ENCODE data around the gene MAST4. TPM values are rescaled to one million over a fixed set of nuclear protein-coding genes. Genes with fewer than 3 reads are reported as not detected.
A peak's percentile ranks its signal among the peaks of the same experiment; 100 is the strongest.
"Not testable (repeated sequence)": the region's sequence is repeated elsewhere in the genome, so short reads cannot be mapped to it uniquely, and the experiment has no call there.

Gene MAST4
- total RNA-seq, 1 experiment from 2014 or later: 6.8 TPM

- no peak for DNase-seq (ENCODE audit: low read depth)
These were observed 521.9 kb downstream of the MAST4 start for GRCh38 chr5:67118050-67118620.

- DNase-seq (ENCODE audit: low read depth): no peak
These were observed 522.8 kb downstream of the MAST4 start for GRCh38 chr5:67119010-67119409.

GRCh38 chr5:67120032-67120431, 523.8 kb downstream of the MAST4 start:
- no peak for DNase-seq (ENCODE audit: low read depth)

DNA sequence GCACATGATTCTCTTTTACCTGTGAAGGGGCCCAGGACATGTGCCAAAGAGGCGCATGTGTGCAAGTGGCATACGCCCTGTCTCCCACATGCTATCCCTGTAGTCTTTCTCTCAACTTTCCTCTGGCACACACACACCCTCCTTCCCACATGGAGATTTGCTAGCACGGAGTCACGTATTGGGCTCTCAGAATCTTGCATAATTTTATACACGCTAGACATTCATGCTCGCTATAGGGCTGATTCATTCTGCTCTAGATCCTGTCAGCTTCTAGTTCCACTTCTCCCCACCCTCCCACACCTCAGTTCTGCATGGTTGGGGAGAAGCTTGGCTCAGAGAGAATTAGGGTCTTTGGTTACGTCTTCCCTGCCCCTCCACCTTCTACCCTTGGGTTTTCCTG, 527.6 kb downstream of the MAST4 start:
- no peak for DNase-seq (ENCODE audit: low read depth)

DNA sequence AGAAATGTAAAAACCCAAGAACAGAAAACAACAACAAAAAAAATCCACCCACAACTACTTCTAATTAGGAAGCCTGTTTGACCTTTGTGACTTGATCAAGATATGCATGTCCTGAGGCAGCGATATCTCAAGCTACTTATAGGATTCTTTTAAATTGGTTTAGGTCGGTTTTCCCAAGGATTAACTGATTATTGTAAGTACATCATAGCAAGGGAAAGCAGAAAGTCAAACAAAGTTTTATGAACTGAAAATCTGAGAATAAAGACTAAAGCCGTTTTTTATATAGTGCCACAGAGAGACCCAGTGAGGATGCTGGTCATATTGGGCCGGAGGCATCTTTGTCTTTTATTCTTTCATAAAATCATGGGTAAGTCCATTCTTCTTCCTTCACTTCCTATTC, 528.4 kb downstream of the MAST4 start:
- no peak for DNase-seq (ENCODE audit: low read depth)

DNA sequence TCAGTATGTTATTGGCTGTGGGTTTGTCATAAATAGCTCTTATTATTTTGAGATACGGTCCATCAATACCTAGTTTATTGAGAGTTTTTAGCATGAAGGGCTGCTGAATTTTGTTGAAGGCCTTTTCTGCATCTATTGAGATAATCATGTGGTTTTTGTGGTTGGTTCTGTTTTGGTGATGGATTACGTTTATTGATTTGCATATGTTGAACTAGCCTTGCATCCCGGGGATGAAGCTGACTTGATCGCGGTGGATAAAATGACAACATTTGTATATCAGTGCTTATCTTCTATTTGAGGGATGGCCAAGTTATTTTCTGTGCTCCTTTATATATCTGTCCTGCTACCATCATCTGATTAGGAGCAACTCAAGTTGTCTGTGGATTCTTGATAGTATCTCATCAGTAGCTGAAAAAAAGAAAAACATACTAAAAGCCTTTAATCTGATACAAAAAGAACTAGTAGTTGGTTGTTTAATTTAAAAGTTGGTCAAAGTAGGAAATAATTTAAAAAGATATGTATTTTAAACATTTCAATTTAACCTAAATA, 531.2 kb downstream of the MAST4 start:
- not testable (repeated sequence) for DNase-seq (ENCODE audit: low read depth)

DNA sequence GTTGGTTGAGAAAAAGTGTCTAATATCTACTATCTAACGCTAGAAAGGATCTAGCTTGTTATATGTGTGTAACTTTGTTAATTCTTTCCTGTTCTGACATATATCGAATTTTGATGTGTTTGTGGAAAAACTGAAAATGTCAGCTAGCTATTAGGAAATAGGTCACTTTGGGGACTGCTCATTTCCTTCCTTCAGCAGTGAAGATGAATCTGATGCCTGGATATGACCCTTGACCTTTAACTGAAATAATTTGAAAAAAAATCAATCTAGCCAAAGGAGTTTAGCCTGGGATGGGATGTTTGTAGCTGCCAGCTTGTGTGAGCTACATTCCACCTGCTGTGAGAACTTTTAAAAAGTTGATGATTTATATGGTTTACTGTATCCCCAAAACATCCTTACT, 533.6 kb downstream of the MAST4 start:
- DNase-seq (ENCODE audit: low read depth): no peak

DNA sequence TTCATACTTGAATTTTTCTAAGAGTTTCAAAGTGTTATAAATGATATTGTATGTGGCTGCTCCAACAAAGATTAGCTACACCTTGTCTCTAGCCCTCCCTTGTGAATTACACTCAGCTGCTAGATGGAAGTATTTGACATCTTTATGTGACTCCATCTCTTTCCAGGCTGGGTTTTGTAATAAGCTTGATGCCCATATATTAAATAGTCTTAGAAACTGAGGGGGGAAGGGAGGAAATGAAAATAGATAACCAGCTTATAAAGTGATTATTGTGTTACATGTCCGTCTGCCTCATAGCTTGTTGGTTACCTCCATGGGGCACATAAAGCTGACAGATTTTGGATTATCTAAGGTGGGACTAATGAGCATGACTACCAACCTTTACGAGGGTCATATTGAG, 537.0 kb downstream of the MAST4 start:
- no peak for DNase-seq (ENCODE audit: low read depth)

- no peak for DNase-seq (ENCODE audit: low read depth)
These were observed 537.6 kb downstream of the MAST4 start for GRCh38 chr5:67133776-67134175.

DNA sequence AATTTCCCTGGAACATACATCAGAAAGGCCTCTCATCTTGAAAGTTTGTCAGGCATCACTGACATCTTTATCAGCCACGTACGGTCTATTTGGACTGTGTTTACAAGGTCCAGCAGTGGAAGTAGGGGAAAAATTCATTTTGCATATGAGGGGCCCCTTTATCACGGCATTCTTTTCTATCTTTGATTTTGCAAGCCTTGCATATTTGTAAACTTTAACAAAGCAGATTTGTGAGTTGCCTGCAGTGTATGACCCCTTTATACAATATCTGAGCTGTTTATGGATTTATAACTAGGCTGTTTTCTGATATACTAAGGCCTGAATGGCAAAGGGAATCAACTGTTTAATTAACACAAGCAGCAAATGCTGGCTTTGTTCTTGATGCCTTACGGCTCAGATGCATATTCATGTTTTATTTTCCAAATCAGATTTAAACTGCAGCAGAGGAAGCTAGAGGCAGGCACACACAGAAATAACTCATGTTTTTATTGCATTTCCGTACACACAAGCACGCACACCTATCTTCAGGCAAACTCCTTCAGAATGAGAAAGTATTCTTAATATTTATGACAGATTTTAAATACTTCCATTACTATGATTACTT, 539.3 kb downstream of the MAST4 start:
- no peak for DNase-seq (ENCODE audit: low read depth)

DNA sequence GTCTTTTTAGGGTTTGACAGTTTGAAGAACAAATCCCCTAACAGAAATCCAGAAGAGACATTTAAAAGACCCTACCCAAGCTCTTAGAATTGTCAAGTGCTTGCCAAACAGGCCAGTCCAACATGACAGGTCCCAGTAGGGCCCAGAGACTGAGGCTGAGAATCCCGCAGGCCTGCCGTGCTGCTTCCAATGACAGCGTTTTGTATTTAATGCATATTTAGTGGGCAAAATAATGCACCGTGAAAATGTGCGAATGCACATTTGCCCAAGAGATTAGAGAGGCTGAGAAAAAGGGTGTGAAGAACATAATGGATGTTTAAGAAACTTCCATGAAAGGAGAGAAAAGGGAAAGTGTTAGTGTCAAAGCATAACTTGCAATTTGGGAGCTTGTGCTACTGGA, 542.8 kb downstream of the MAST4 start:
- DNase-seq (ENCODE audit: low read depth): no peak

DNA sequence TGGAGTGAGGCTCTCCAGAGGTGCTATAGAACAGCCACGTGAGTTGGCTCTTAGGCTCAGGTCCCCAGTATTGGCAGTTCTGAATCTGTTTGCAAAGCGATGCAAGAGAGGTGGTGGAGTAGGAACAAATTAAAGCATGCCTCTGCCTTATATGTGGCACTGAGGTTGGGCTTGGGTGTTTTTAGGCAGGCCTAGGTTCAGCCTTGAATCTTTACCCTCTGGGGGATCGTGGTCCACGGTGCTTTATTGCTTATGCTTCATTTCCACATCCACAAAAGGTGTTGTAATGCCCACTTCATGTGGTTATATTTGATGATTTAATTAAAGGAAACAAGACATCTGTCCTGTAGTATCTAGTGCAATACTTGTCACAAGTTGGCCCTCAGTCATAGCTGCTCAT, 544.2 kb downstream of the MAST4 start:
- DNase-seq (ENCODE audit: low read depth): no peak

DNA sequence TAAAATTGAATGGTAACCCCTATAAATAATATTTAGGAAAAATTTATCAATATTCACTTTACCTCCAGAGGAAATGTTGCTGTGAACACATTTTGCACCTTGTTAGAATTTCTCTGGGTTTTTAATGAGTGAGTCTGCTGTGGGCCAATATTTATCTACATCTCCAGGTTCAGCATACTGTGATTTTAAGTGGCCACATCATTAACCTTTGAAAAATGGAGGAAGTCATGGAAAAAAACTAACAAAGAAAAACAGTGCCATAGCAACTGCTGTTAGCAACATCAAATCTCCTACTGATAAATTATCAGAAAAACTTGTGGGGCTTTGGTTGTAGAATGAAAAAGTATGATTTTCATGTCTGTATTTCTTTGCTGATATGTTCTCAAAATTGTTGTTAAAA, 545.5 kb downstream of the MAST4 start:
- DNase-seq (ENCODE audit: low read depth): no peak

DNA sequence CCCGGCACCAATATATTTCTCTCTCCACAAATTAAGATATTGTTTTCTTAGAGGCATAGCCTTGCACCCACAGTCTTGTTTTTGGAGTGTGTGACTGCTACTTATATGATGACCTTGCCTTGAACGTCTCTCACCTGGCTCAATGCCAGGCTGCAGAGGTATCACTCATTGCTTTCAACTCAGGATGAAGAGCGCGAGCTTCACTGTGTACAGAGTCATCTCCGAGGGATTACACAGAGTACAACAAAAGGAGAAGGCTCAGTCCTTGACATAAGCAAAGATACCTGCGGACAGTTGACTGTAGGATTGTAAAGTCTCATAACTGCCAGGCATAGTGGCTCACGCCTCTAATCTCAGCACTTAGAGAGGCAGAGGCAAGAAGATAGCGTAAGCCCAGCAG, 546.6 kb downstream of the MAST4 start:
- no peak for DNase-seq (ENCODE audit: low read depth)

DNA sequence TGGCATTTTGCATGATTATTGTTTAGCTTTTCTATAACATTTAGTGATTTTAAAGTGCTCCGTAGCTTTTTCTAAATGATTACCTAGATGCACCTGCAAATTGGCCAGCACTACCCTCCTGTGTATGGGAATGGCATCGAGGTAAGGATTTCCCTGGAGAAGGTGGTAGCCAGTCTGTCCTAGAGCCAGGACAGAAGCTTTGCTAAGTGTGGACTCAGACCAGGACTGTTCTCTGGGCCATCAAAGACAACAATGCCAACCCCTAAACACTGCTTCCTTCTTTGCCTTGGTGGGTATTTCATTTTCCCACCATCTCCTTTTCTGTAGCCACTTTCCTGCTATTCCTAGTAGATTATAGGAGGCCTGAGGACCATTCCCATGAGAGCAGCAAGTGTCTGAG, 547.4 kb downstream of the MAST4 start:
- no peak for DNase-seq (ENCODE audit: low read depth)

DNA sequence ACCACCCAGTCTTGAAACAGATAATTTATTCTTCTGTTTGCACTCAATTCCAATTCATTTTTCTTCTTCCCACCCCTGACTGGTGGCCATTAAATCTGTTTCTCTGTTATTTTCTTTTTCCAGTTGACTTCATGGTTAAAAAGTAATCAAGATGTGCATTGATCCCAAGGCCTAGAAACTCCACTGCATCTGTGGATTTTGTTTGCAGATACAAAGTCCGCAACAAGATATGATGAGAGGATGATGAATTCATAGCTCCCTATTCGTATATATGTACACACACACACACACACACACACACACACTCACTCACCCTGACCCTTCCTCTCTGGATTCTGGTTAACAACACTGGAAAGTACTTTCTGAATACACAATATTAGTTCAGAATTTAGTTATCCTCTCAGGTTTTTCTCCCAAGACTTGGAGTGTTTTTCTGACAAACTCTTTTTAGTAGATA, 548.0 kb downstream of the MAST4 start:
- DNase-seq (ENCODE audit: low read depth): no peak

GRCh38 chr5:67146574-67146973, 550.4 kb downstream of the MAST4 start:
- DNase-seq (ENCODE audit: low read depth): no peak

DNA sequence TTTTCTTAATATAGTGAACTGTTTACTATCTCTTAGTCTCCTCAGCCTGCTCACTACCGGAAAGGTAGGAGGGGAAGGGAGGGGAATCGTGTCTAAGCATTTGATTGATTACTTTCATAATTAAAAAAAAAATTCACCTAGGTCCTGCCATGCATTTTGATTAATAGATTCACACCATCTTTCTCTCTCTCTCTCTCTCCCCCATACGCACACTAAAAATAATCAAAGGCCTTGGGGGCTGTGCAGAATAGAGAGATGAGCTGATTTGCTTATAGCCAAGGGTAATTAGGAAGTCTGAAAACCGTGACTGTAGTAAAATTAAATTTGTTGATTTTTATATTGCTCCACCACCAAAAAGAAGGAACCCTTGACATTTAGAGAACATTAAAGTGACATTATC, 550.8 kb downstream of the MAST4 start:
- DNase-seq (ENCODE audit: low read depth): no peak

DNA sequence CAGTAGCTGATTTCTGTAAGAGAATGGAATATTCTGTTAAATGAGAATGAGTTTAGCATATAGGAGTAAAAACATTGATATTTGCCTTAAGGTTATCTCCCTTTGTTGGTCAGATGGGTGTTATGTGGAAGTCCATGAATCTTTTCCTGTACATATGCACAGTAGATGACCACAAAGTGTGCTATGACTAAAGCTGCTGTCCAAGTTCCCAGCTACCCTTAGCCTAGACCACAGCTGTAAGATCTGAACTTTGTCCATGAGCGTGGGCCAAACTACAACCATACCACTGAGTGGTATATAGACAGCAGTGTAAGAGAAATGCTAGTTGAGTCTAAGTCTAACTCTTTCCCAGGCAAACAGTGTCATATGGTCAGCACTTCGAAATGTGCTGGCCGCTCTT, 551.6 kb downstream of the MAST4 start:
- DNase-seq (ENCODE audit: low read depth): no peak

- DNase-seq (ENCODE audit: low read depth): no peak
These were observed 553.1 kb downstream of the MAST4 start for GRCh38 chr5:67149057-67149950.

DNA sequence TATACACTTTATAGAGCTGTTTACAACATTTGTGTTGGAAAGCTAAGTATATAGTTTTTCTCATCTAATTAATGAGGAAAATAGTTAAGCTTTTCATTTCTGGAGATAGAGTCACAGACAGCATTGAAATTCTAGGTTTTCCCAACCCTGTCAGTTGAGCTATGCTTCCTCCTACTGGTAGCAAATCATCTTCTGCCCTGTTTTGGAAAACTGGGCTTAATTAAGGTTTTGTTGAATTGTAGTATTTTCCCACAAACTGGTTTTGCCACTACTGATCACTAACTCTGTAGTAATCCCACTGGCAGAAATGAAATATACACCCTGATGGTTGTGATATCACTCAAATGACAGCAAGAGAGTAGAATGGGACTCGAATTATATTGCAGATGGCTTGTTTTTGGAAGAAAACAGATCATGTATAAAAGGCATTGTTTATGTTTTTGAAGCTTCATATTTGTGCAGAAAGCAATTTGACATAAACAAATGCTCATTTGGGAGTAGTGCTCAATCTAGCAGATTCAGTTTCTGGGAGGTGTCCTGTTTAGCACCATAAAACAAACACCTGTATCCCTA, 553.8 kb downstream of the MAST4 start:
- DNase-seq (ENCODE audit: low read depth): peak; percentile 18

DNA sequence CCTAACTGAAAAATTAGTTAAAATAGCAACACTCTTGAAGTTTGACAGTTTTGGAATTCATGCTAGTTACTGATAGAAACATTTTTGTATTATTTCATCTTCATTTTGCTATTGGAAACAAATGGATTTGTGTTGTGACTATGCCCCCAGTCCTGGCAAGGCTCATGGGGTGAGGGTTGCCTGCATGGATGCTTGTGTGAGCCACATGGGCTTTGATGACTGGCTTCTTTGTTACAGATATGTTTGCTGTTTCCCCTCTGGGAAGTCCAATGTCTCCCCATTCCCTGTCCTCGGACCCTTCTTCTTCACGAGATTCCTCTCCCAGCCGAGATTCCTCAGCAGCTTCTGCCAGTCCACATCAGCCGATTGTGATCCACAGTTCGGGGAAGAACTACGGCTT, 556.2 kb downstream of the MAST4 start:
- DNase-seq (ENCODE audit: low read depth): no peak
